ENCODE results near the gene L1TD1. TPM values are rescaled to one million over a fixed set of nuclear protein-coding genes. Genes with fewer than 3 reads are reported as not detected.

L1TD1 gene
- total and polyA plus RNA-seq, 2 of the 13 experiments (the other 11 are each of a cell fraction or from before 2014, with no cell fraction given) = not detected

GRCh38 chr1:62228136-62228882 lies 33.7 kb downstream of the L1TD1 start:
- peak overlapping the region; percentile 74 for H3K4me2 ChIP-seq (ENCODE audit: low read depth, low read length)
- H3K4me3 ChIP-seq (replicated peaks in 1 of 3; ENCODE audit: insufficient read depth in 1 of 3, low read depth in 2 of 3, low read length in 3 of 3) = peak overlapping the region in 1 of 3 experiments; percentile 49; a peak in 2 of 6 replicates
- DNase-seq (ENCODE audit: low spot score) (no peak), ATAC-seq (peak; percentile 70), FAIRE-seq (no peak)
- peaks cover 52% of the 10 kb centered on the region for H3K4me1 ChIP-seq (ENCODE audit: insufficient read depth, low read length)
- H4K20me1 ChIP-seq (ENCODE audit: insufficient read depth, low read length) = no peaks in the 10 kb centered on the region
- no TSS peak for BruUV-seq (replicated peaks)
- CTCF ChIA-PET (ENCODE audit: low intra/inter-chr PET ratio, low total read pairs) = no interaction called here
- H3K27ac ChIP-seq (ENCODE audit: extremely low read length, insufficient read depth, low read length) = no peak overlapping the region
- H3K9ac ChIP-seq (ENCODE audit: insufficient read depth, low read depth, low read length) = peak overlapping the region; percentile 47
- POLR2A ChIA-PET = interaction anchor here (0.6 to 1.3 kb wide), 2 partner anchors 9 to 30 kb away, joined by 3 to 5 read pairs; no protein-coding TSS in a partner anchor
- intact Hi-C loops (cut with micrococcal nuclease; ENCODE audit: unreplicated experiment) = no loop called here
- H3K9me3 ChIP-seq (ENCODE audit: low read length) = no peaks in the 10 kb centered on the region
- 33% methylated on average over 12 of the region's 12 CpGs for WGBS (ENCODE audit: low lambda C conversion rate)
- H3K27me3 ChIP-seq (ENCODE audit: control insufficient read depth in 1 of 2, insufficient read depth in 2 of 2, low read length in 2 of 2) = no peaks in the 10 kb centered on the region
- in situ Hi-C loops (cut with HindIII; ENCODE audit: extremely low pct_ligation_motif_present, low pct_unique_long_range_greater_than_20kb) = no loop called here
- no peaks in the 10 kb centered on the region for H3K36me3 ChIP-seq (replicated peaks in 1 of 2; ENCODE audit: control insufficient read depth in 1 of 2, insufficient read depth in 2 of 2, low read length in 2 of 2)
- no peak overlapping the region for H2AFZ ChIP-seq (ENCODE audit: low read length)
- H3K79me2 ChIP-seq (ENCODE audit: insufficient read depth, low read length) = no peaks in the 10 kb centered on the region
- TF ChIP-seq KLF9 (CRISPR knock-in tag; IDR thresholded peaks at IDR 0.05; ENCODE audit: low read depth) = no peak
- no peak for TF ChIP-seq SIN3B (IDR thresholded peaks at IDR 0.05; ENCODE audit: low read length)
- TF ChIP-seq CREM (IDR thresholded peaks at IDR 0.05) = no peak
- TF ChIP-seq CREM (CRISPR knock-in tag; IDR thresholded peaks at IDR 0.05) = no peak
- TF ChIP-seq THAP11 (CRISPR knock-in tag; IDR thresholded peaks at IDR 0.05) = no peak
- no peak for TF ChIP-seq RCOR2 (CRISPR knock-in tag; IDR thresholded peaks at IDR 0.05)
- TF ChIP-seq, protein P1, sequence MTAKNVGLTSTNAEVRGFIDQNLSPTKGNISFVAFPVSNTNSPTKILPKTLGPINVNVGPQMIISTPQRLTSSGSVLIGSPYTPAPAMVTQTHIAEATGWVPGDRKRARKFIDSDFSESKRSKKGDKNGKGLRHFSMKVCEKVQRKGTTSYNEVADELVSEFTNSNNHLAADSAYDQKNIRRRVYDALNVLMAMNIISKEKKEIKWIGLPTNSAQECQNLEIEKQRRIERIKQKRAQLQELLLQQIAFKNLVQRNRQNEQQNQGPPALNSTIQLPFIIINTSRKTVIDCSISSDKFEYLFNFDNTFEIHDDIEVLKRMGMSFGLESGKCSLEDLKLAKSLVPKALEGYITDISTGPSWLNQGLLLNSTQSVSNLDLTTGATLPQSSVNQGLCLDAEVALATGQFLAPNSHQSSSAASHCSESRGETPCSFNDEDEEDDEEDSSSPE (CRISPR knock-in tag; IDR thresholded peaks at IDR 0.05) = no peak
- TF ChIP-seq ZBTB7B (CRISPR knock-in tag; IDR thresholded peaks at IDR 0.05) = no peak
- TF ChIP-seq ZNF292 (CRISPR knock-in tag; IDR thresholded peaks at IDR 0.05; ENCODE audit: borderline replicate concordance, low read depth) = no peak
- no peak for TF ChIP-seq CHD4 (IDR thresholded peaks at IDR 0.05; ENCODE audit: borderline replicate concordance, low read length)
- no peak for TF ChIP-seq CERS6 (CRISPR knock-in tag; IDR thresholded peaks at IDR 0.05)
- TF ChIP-seq ZNF605 (CRISPR knock-in tag; IDR thresholded peaks at IDR 0.05) = peak; percentile 57; the same call in 1 of the 2 replicates
- TF ChIP-seq REXO4 (CRISPR knock-in tag; IDR thresholded peaks at IDR 0.05; ENCODE audit: borderline replicate concordance) = no peak
- TF ChIP-seq ZNF776 (CRISPR knock-in tag; IDR thresholded peaks at IDR 0.05) = no peak
- no peak for TF ChIP-seq AHR (CRISPR knock-in tag; IDR thresholded peaks at IDR 0.05)
- TF ChIP-seq ZNF747 (CRISPR knock-in tag; IDR thresholded peaks at IDR 0.05; ENCODE audit: borderline replicate concordance) = no peak
- no peak for TF ChIP-seq NFYC (CRISPR knock-in tag; IDR thresholded peaks at IDR 0.05)
- TF ChIP-seq LRRFIP1 (CRISPR knock-in tag; conservative IDR thresholded peaks at IDR 0.05) = no peak
- no peak for TF ChIP-seq NAIF1 (CRISPR knock-in tag; IDR thresholded peaks at IDR 0.05; ENCODE audit: borderline replicate concordance)
- no peak for TF ChIP-seq SIX4 (CRISPR knock-in tag; IDR thresholded peaks at IDR 0.05)
- TF ChIP-seq FOXM1 (CRISPR knock-in tag; IDR thresholded peaks at IDR 0.05) = no peak
